Esophagus squamous epithelium (tissue), 5 donors: ENCODE measurements around the gene GMDS. TPM values are rescaled to one million over a fixed set of nuclear protein-coding genes. Genes with fewer than 3 reads are reported as not detected.

Source experiments
- DNase-seq: peaks from one replicate; lab custom pipeline; 2025; lab: John Stamatoyannopoulos, UW
- H3K27ac ChIP-seq, 4 donors: fragments of 200-600 bp; sonication (generic); one replicate each; pipeline ENCODE4 v1.5.1; 2016 to 2019; ENCODE audit warnings: mild to moderate bottlenecking in 1 of 4
- H3K27me3 ChIP-seq, 4 donors: fragments of 200-600 bp; sonication (generic); 1 replicate in 3 of 4; 2 replicates in 1 of 4; pipeline versions ENCODE4 v1.5.1 to v1.6.0; 2017 to 2021; ENCODE audit warnings: antibody characterized with exemption in 1 of 4
- H3K36me3 ChIP-seq, 3 donors: fragments of 200-600 bp; sonication (generic); one replicate each; pipeline ENCODE4 v1.5.1; 2016 to 2019
- H3K4me1 ChIP-seq, 3 donors: fragments of 200-600 bp; sonication (generic); one replicate each; pipeline ENCODE4 v1.5.1; 2017 to 2019
- H3K4me3 ChIP-seq, 4 donors: fragments of 200-600 bp; sonication (generic); 1 replicate in 3 of 4; 2 replicates in 1 of 4; pipeline ENCODE4 v1.5.1; 2016 to 2019; ENCODE audit warnings: mild to moderate bottlenecking in 2 of 4, moderate library complexity in 1 of 4
- H3K9me3 ChIP-seq, 3 donors: fragments of 200-600 bp; sonication (generic); one replicate each; pipeline ENCODE4 v1.5.1; 2016 to 2019
- CTCF ChIP-seq, 6 experiments: fragments of 450-650 bp in 4 of 6; fragments of 200-600 bp in 2 of 6; sonication (generic) in 2 of 6; IDR thresholded peaks; one replicate each; pipeline ENCODE4 v1.5.1; 2016 to 2019; ENCODE audit warnings: antibody characterized with exemption in 6 of 6, mild to moderate bottlenecking in 4 of 6, moderate library complexity in 4 of 6
- POLR2A ChIP-seq, 4 donors: fragments of 450-650 bp; IDR thresholded peaks; one replicate each; pipeline ENCODE4 v1.6.1; 2017; ENCODE audit warnings: antibody characterized with exemption in 4 of 4, mild to moderate bottlenecking in 4 of 4, moderate library complexity in 3 of 4
- WGBS, 2 donors: methylation state at CpG; one replicate each; pipeline ENCODE4 v1.1.5; 2018; 5-methylcytosine and 5-hydroxymethylcytosine counted together
- intact Hi-C: fragments of 100-400 bp; cut with DNase I; formaldehyde crosslinking; loops from one replicate; pipeline ENCODE4 v1.15.0; 2022
- total RNA-seq, 4 donors: library from RNA; depleted of rRNA; stranded (reverse); fragments of >200 nt; gene quantifications; one replicate each; pipeline ENCODE4 v1.1.0, GENCODE V29; 2016
- donor health status: DM: yes; HTN: yes; CAD: no.

GMDS gene
- total RNA-seq, 4 donors from 2014 or later, result 17.9 to 58.7 (median 36.7) TPM

GRCh38 chr6:1609041-1609647 is 636.3 kb downstream of the GMDS start:
- Histone ChIP-seq H3K4me1 (peaks cover 30 to 90% (median 52%) of the 10 kb centered on the region in 3 donors), H3K27ac (peak overlapping the region; percentile 62 to 96 (median 89)), H3K27me3 (peaks cover 12 to 99% (median 41%) of the 10 kb centered on the region in 4 donors), H3K36me3 (no peaks in the 10 kb centered on the region), H3K4me3 (peak overlapping the region; percentile 57 to 83 (median 63)), H3K9me3 (no peaks in the 10 kb centered on the region)
- intact Hi-C loops, result loop anchor here (10.0 kb wide), 2 partner anchors 506 to 846 kb away; no protein-coding TSS in a partner anchor
- 0 to 1% methylated on average over 13 to 15 of the region's 58 CpGs for WGBS, 2 donors
- DNase-seq, result no peak
- TF ChIP-seq CTCF (IDR thresholded peaks at IDR 0.05) (no peak), POLR2A (IDR thresholded peaks at IDR 0.05) (no peak)

GRCh38 chr6:1608222-1609040 is 637.0 kb downstream of the GMDS start:
- H3K4me3 ChIP-seq, result peak overlapping the region; percentile 57 to 83 (median 63)
- DNase-seq, result no peak
- H3K9me3 ChIP-seq, result no peaks in the 10 kb centered on the region
- no peaks in the 10 kb centered on the region for H3K36me3 ChIP-seq
- TF ChIP-seq POLR2A (IDR thresholded peaks at IDR 0.05), result no peak
- no peak for TF ChIP-seq CTCF (IDR thresholded peaks at IDR 0.05)
- peaks cover 12 to 99% (median 41%) of the 10 kb centered on the region in 4 donors for H3K27me3 ChIP-seq
- H3K27ac ChIP-seq, result peak overlapping the region in 2 of 4 donors; percentile 91 to 96
- H3K4me1 ChIP-seq, result peaks cover 32 to 90% (median 49%) of the 10 kb centered on the region in 3 donors
- intact Hi-C loops, result loop anchor here (10.0 kb wide), 2 partner anchors 506 to 846 kb away; no protein-coding TSS in a partner anchor
- 23 to 29% methylated on average over 32 to 41 of the region's 59 CpGs for WGBS, 2 donors

GRCh38 chr6:1607516-1608221 is 637.7 kb downstream of the GMDS start:
- peaks cover 32 to 83% (median 49%) of the 10 kb centered on the region in 3 donors for H3K4me1 ChIP-seq
- H3K36me3 ChIP-seq, result no peaks in the 10 kb centered on the region
- WGBS, 2 donors, result 17 to 25% methylated on average over 18 to 20 of the region's 32 CpGs
- no peak for TF ChIP-seq POLR2A (IDR thresholded peaks at IDR 0.05)
- no peak for TF ChIP-seq CTCF (IDR thresholded peaks at IDR 0.05)
- peaks cover 12 to 99% (median 37%) of the 10 kb centered on the region in 4 donors for H3K27me3 ChIP-seq
- DNase-seq, result no peak
- peak overlapping the region in 1 of 4 donors; percentile 96 for H3K27ac ChIP-seq
- peak overlapping the region in 1 of 4 donors; percentile 83 for H3K4me3 ChIP-seq
- no peaks in the 10 kb centered on the region for H3K9me3 ChIP-seq
- intact Hi-C loops, result loop anchor here (10.0 kb wide), 2 partner anchors 507 to 847 kb away; no protein-coding TSS in a partner anchor

- peaks cover 12 to 99% (median 34%) of the 10 kb centered on the region in 4 donors for H3K27me3 ChIP-seq
- H3K4me3 ChIP-seq, result peak overlapping the region in 1 of 4 donors; percentile 7
- no peak overlapping the region for H3K27ac ChIP-seq
- TF ChIP-seq POLR2A (IDR thresholded peaks at IDR 0.05) (no peak), CTCF (IDR thresholded peaks at IDR 0.05) (no peak)
- no peaks in the 10 kb centered on the region for H3K9me3 ChIP-seq
- H3K36me3 ChIP-seq, result no peaks in the 10 kb centered on the region
- WGBS, 2 donors, result 25 to 31% methylated on average over 14 to 15 of the region's 22 CpGs
- peaks cover 32 to 77% (median 48%) of the 10 kb centered on the region in 3 donors for H3K4me1 ChIP-seq
- intact Hi-C loops, result loop anchor here (10.0 kb wide), 2 partner anchors 508 to 848 kb away; no protein-coding TSS in a partner anchor
- no peak for DNase-seq
Measured at GRCh38 chr6:1606780-1607515, 638.5 kb downstream of the GMDS start.
